ENCODE measurements around the gene ROPN1.
A peak's percentile ranks its signal among the peaks of the same experiment; 100 is the strongest.
"Not testable (repeated sequence)": the region's sequence is repeated elsewhere in the genome, so short reads cannot be mapped to it uniquely, and the experiment has no call there.

Gene ROPN1

GRCh38 chr3:123997543-123997942 lies 5.6 kb upstream of the ROPN1 start:
- DNase-seq (ENCODE audit: low read depth) = peak; percentile 69

GRCh38 chr3:123993818-123994217 lies 1.9 kb upstream of the ROPN1 start:
- DNase-seq (ENCODE audit: low read depth) = no peak

GRCh38 chr3:123986427-123986826 lies 5.5 kb downstream of the ROPN1 start:
- DNase-seq (ENCODE audit: low read depth) = no peak

DNA sequence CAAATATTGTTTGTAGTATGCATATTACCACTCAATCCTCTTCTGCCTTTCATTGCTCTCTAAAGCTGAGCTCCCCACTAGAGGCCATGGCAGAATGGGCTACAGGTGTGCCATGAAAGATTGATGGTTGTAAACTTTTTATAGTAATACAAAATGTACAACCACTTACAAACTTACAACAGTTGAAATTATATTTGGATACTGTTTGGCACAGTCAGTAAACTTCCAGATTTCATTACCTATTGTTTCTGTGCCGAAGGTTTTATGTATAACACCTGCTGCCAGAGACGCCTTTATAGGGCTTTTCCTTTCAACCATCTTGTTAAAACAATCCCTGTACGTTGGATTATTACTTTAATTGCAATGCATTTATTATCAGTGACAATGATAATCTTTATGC lies 7.0 kb downstream of the ROPN1 start:
- DNase-seq (ENCODE audit: low read depth) = no peak

DNA sequence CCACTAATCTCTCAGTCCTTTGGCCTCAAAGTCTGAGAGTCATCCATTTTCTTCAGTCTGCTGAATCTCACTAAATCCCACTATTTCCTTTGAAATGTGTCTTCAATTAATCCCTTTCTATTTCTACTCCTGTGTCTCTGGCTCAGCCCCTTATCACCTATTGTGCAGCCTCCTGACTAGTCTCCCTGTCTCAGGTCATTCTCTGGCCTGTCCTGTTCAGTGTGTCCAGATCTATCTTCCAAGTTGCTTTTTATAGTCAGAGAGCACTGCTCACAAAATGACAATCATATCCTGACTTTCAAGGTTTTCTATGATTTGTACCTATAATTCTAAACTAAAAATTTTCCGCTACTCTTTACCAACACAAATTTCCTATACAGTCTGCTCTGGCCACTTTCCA lies 7.6 kb downstream of the ROPN1 start:
- no peak for DNase-seq (ENCODE audit: low read depth)

DNA sequence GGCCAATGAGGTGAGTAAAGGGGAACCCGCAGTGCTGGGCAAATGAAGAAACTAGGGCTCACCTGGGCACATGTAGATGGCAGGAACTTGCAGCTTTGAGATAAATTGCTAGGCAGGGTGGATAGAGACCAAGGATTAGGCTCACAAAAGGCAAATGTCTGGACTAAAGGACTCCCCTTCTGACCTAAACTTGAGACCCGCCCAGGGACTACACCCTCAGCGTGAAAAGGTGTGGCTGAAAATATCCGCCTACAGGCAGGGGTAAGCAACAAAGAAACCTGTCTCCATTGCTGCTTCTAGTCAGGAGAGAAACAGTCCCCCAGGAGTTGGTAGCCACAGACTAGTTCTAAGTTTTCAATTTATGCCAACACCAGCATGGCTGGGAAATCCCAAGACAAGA lies 10.6 kb downstream of the ROPN1 start:
- not testable (repeated sequence) for DNase-seq (ENCODE audit: low read depth)

GRCh38 chr3:123980539-123980938 lies 11.4 kb downstream of the ROPN1 start:
- no peak for DNase-seq (ENCODE audit: low read depth)

DNA sequence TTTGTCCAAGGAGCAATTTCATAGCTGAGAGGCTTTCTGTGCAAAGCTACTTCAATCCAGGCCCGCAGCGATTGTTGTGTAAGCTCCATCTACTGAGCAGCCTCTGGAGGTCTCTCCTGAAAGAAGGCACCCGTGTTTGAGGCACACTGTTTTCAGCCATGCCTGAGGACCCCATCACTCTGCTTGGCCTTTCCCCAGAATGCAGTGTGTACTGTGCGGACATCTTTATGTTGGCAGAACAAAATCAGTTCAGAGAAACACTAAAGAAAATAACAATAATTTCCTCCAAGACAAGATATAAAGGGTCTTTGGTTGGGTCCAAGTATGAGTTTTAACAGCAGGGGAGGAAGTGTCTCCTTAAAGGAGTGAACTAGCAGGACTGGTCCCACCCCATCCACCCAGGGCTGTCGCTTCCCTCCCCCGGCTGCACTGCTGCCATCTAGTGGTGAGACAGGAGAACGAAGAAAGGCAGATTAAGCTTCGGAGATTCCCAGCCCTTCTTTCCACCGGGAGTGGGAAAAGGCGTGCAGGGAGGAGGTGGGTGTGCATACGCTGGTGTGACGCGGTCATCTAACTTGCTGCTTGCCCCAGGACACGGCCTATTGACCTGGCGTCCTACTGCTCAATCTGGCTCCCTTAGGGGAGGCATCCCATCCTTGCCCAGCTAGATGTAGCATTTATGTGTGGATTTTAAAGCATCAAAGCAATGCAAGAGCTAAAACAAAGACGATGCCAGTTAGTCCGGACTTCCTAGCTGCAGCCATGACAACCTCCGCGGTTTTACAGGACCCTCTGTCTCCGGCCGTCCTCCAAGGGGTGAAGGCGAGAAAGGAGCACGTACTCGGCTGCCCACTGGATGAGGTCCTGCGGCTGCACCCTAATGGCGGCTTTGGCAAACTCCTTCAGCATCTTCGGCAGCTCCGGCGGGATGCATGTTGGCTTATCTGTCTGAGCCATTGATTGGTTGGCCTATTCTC lies 12.1 kb downstream of the ROPN1 start:
- DNase-seq (ENCODE audit: low read depth) = peak; percentile 67

DNA sequence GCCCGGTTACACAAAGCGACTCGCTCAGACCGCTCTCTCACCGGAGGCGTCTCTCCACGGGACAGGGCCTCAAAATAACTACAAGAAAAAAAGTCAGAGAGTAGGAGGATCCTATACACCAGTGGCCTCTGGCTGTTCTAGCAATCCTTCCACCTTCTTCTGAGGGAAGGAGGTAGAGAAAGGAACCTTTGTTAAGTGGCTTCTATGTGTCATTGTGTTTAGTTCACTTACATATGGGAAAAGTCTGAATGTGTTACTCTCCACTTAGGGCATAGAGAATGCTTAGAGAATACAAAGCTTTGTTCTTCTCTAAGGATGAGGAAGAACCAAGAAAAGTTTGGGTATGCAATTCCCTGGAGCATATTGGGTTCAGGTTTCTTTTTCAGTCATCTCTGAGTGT lies 15.0 kb downstream of the ROPN1 start:
- not testable (repeated sequence) for DNase-seq (ENCODE audit: low read depth)

DNA sequence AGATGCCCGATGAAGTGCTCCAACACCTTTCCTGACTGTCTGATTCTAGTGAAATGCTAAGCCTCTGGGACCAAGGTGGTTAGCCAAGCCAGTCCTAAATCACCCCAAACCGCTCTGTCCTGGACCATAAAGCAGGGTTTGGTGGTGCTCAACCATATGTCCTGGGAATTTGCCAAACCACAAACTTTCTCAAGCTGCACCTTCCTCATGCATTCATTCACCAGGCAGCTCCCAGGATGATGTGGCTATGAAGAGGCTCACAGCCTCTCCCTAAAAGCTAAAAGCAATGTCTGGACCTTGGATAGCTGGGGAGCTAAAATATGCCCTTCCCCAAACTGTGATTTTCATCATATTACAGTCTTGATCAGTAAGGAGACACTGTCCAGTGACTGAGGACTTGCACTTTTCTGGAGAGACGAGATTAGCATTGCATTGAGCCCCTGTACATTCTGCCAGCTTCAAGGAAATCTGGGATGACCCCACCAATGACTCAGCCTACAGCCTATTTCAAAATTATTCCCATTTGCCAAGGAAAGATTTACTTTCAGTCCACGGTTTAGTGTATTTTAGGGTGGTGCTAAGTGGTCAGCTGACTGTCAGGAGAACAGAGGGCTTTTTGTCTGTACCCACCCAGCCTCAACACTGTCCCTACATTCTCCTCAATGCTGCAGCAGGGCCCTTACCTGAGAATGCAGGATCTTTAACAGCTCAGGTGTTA lies 15.6 kb downstream of the ROPN1 start:
- DNase-seq (ENCODE audit: low read depth) = peak; percentile 43

DNA sequence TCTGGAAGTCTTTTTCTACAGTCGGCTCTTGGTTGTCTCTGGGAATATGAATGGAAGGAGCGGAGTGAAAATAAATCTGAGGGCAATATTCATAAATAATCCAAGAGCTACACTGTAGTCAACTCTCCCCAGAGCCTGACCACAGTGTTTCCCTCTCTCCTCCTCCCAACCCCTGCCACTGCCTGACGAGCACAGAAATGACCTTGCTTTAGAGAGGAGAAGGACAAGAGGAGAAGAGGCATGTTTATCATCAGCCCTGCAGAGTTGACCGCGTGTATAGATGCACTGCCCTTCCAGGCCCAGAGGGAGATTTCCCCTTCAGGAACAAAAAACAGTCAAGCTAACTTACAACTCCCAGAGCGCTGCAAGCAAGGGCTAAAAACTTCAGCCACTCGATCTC lies 16.9 kb downstream of the ROPN1 start:
- DNase-seq (ENCODE audit: low read depth) = not testable (repeated sequence)

DNA sequence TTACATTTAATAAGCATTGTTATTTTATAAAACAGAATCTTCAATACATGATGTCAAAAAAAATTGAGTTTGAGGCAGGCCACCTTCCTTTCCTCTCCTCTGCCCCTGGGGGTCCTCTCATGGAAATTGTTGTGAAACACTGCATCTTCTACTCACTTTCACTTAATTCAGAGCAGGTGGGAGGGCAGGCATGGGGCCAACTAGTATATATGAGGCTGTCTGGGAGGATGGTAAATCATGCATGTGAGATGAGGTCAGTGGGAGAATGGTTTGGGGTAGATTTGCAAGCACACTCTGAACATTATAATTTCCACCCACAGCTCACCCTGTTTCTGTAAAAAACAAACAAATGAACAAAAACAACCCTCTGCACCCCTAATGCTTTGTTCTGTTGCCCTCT lies 20.5 kb downstream of the ROPN1 start:
- no peak for DNase-seq (ENCODE audit: low read depth)

GRCh38 chr3:123967260-123967659 lies 24.7 kb downstream of the ROPN1 start:
- DNase-seq (ENCODE audit: low read depth) = not testable (repeated sequence)

DNA sequence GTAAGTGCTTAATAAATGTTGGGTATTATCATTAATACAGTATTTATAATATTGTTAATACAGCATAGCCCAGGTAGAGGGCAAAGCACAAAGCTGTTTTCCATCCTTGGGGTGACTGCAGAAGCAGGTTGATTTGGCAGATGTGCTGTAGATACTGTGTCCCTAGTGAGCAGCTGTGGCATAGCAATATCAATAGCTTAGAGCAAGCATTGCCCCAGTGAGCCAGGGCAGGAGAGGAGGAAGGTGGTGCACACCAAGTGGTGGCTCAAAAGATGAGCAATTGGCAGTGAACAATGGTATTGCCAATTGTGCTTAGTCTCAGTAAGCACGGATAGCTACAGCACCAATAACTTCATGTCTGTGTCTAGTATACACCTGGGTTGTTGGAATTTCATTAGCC lies 25.1 kb downstream of the ROPN1 start:
- not testable (repeated sequence) for DNase-seq (ENCODE audit: low read depth)

DNA sequence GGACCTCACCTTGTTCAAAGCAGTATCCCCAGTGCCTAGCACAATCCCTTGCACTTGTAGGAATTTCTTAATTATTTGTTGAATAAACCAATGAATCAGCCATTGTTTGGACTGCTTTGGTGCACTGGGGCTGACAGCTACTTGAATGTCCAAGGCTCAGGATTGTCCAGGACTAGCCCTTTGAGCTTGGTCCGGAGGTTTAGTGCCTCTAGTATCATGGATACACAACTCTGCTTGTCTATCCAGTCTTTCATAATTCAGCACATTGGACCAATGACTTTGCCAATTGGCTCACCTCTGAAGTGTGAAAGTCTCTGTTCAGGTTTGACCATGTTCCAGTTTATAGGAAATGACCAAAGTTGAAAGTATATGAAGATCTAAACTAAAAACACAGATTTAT lies 27.1 kb downstream of the ROPN1 start:
- not testable (repeated sequence) for DNase-seq (ENCODE audit: low read depth)

DNA sequence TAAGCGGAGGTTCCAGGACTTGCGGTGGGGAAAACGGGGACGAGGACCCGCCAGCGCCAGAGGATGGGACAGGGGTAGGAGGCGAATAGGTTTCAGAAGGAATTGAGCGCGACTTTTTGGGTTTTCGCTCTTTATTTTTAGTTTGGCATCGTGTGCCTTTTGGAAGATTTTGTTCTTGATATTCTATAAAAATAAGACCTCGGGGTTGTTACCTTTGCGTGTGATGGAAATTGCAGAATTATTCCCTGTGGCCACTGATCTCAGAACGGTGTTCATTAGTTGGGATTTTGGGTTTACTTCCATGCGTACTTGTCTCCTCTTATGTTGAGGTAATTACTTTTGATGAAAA lies 30.4 kb downstream of the ROPN1 start:
- no peak for DNase-seq (ENCODE audit: low read depth)

DNA sequence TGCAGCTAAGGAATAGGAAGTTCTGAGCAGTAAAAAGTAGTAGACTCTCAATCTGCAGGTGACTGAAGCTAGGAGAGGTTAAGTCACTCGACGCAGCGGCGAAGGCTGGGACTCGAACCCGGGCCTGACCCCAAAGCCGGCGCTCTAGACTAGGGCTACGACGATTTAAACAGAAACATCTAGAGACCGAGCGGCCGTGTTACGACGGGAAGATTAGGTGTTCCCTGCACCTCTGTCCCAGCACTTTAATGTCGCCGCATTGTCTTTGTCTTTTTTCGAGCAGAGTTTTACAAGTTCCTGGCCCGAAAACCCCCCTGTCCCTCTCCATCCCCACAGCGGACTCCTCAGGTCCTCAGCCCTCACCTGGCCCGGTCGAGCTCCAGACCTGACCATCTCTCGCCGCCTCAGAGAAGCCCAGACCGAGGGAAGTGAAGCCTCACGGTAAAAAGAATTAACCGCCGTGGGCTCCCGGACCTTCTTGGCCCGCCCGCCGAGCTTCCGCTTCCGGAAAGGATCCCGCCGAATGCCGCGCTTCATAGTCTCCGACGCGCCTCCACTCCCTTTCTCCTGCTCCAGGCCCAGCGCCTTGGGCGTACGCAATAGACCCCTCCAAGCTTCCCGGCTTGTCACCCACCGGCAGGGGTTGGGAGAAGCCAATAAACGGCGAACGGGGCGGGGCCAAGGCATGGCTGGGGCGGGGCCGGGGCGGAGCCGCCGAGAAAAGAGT lies 31.0 kb downstream of the ROPN1 start, which contains the start of gene CCDC14:
CCDC14 (minus strand) TSS at position 449 of the 727 bp plus-strand sequence; CDS start at position 393, 56 bp downstream.
- peak; percentile 98 for DNase-seq (ENCODE audit: low read depth)

DNA sequence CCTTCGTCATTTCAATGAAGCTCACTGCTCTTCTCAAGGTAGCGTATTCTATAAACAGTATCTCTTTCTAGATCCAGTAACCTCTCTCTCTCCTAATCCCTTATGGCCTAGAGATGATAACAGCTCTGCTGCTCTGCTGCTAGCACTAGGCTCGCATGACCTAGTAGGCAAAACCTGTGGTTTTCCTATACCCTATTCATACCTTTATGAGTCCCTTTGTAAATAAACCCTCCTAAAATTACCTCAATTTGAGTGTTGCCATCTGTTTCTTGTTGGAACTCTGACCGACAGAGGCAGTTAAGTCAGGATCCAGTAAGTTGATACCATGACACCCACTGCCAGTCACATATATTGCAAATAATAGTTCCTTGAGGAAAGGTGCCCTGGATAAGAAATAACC lies 38.2 kb downstream of the ROPN1 start:
- no peak for DNase-seq (ENCODE audit: low read depth)

DNA sequence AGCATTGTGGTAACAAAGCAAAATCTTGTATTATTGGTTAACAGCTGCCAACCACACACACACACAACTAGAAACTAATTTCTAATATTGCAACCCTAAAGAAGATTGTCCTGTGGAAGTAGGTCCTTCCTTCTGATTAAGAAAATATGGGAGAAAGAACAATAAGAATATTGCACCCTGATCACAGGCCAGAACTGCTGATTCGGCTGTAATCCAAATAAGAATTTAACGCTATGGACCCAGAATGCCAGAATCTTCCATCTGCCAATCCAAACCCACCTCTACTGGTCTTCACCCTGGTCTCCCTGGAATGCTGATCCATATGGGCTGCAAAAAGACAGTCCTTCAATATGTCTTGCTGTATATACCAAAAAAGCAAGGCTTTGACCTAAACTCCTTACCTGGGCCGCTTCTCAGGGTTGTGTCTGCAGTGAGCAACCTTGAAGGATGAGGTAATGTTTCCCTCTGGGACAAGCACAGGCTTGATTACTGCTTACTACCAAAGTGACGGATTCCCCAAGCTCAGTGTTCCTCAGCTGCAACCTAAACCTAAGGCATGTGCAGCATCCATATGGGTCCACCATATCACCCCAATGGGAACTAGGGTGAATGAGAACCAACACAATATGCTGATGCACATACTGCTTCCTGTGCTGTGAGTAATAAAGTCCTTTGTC lies 38.9 kb downstream of the ROPN1 start:
- no peak for DNase-seq (ENCODE audit: low read depth)

DNA sequence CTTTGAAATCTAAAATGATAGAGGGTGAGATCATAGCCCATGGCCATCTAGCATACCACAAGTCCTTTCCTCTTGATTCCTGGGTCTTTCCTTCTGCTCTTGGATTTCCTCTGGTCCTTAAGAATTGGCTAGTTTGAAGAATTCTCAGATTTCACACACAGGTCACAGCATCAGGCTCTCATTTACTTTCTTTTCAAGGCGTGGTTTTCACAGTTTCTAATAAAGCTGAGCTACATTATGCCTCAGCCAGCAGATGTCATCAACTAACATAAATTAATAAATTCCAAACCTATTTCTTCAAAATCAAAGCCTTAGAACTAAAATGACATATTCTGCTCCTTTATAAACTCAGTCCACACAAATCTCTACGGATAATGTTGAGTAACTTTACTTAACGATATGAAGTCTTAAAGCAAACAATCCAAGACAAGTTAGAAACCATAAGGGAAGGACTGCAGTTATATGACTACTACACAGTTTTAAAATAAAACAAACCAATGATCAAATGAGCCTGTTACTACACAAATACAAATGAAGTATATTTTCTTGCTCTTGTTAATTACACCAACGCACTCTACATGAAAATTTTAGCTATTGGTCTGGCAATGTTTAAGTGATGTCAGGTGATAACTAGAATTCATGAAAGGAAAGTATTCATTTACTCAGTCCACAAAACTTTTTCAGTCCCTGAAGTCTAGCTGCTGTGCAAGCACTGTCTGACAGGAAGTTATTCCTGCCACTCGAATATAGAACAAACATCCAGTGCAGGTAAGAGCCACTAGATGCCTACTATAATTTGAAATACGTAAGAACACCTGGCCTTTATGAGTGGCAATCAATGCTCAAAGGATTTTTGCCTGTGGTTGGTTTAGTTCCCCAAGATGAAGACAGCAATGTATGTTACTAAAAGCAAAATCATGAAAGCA lies 40.1 kb downstream of the ROPN1 start:
- DNase-seq (ENCODE audit: low read depth) = peak; percentile 27

DNA sequence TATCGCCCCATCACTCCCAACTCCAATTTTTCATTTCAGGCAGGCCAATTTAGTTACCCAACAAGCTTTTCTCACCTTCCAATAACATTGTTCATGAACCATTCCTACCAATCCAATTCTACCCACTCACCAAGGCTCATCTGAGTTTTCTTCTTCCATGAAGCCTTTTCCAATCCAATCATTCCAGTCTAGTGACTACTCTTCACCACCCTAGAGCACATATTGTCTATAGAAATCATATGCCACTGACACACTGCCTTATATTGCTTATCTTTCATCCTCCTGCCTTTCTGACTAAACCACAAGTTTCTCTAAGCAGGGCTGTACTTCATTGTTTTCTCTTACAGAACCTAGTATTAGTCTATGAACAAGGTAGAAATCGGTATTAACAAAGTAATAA lies 42.3 kb downstream of the ROPN1 start:
- peak; percentile 86 for DNase-seq (ENCODE audit: low read depth)
